ENCODE measurements around the gene ZP1.
A peak's percentile ranks its signal among the peaks of the same experiment; 100 is the strongest.

Gene ZP1

DNA sequence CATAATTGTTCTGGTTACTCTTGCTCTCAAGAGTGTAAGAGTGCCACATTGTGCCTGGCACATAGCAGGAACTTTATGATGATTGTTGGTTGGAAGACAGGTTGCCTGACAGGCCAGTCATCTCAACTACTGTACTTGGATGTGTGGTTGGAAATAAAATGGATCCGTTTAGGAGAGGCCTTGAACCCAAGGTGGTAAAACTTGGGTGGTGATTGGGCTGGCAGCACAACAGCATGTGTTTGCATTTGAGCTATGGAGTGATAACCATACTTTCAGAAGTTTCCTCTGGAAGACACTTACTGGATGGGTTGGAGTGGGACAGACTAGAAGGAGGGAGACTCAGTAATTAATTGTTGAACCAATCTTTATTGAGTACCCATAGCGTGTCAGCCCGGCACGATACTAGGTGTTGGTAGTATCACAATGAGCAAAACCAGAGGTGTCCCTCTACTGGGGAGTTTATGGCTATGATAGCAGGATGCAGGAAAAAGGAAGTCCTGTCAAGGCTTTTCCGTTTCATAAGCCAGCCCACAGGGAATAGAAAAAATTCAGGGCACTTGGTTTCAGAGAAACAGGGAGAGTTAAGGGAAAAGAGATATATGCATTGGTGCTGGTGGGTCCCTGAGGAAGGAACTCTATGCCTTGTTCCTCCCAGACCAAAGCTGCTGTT, 43.5 kb downstream of the ZP1 start:
- no peak for DNase-seq

DNA sequence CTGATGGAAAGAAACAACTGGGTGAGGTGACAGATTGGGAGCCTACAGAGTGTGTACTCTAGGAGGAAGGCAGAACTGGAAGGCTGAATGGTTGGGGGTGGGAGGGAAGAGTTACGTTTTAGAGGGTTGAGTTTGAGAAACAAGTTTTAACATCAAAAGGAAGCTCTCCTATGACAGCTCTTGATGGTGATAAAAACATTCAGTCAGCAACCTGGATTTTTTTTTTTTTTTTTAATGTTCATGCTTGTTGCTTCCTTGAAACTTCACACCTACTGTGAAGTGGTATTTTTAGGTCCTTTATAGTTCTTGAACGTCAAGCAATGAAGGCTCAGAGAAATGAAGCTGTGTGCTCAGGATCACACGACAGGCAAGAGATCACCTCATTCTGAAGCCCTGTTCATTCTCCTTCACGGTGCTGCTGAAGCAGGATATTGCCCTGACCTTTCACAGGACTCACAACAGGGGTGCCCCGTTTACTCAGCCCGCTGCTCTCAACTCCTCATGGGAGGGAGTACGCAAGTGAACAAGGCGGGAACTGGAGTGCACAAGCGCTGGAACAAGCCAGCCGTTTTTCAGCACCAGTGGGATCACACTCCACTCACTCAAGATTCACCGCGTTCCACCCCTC, 45.0 kb downstream of the ZP1 start:
- peak; percentile 65 for DNase-seq

GRCh38 chr11:60912851-60913528, 45.6 kb downstream of the ZP1 start:
- DNase-seq: no peak

GRCh38 chr11:60913793-60914632, 46.7 kb downstream of the ZP1 start, which contains the start of gene TMEM109:
Gene TMEM109, plus strand, starts transcription at chr11:60914158. Its CDS starts 5,536 bp downstream, at chr11:60919694.
- peak; percentile 90 for DNase-seq

GRCh38 chr11:60914633-60915247, 47.4 kb downstream of the ZP1 start:
- DNase-seq: no peak

DNA sequence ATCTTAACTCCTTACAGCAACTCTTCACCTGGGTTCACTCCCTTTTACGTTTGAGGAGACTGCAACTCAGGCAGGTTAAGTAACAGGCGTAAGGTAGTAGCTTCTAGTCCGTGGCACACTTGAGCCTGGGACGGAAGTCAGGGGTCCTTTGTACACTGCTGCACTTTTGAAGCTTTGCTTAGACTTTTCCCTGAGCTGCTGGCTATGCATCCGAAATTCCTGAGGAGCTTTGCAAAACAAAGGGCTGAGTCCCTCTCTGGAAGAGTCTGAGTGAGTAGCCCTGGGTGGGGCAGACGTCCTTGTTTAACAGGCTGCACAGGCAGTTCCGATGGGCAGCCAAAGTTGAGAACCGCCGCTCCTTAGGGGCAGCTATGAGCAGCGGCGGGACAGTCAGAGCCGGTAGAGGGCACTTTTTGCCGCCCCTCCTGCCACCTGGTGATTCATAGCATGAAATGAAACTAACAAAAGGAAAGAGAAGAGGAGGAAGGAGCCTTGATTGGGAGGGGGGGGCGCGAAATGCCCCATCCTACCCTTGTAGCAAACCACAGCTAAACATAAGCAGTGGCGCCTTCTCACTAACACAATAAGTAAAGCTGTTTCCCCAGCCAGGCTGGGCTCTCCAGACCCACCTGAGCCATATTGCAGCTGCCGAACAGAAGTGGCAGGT, 48.0 kb downstream of the ZP1 start:
- DNase-seq: peak; percentile 63

- no peak for DNase-seq
These were observed 49.4 kb downstream of the ZP1 start for GRCh38 chr11:60916669-60917206.

GRCh38 chr11:60917267-60917666, 49.9 kb downstream of the ZP1 start:
- no peak for DNase-seq

GRCh38 chr11:60918251-60918938, 51.1 kb downstream of the ZP1 start:
- DNase-seq: no peak

DNA sequence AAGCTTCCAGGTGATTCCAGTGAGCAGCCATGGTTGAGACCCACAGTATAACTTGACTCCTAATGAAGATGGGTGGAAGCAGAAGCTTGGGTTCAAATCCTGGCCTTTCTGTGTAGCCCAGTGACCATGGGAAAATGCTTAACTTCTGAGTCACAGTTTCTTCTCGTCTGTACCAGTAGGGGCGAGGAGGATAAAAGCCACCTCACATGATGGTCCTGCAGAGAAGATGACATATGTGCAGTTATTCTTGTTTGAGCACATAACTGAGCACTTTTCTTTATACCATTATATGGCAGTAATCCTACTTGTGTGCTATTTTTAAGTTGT, 51.6 kb downstream of the ZP1 start:
- DNase-seq: no peak

GRCh38 chr11:60919320-60919719, 52.0 kb downstream of the ZP1 start:
- DNase-seq: no peak

- no peak for DNase-seq
These were observed 52.6 kb downstream of the ZP1 start for GRCh38 chr11:60919956-60920355.

- no peak for DNase-seq
These were observed 53.9 kb downstream of the ZP1 start for GRCh38 chr11:60921259-60921658.

GRCh38 chr11:60921777-60922335, 54.5 kb downstream of the ZP1 start:
- no peak for DNase-seq

GRCh38 chr11:60922906-60923305, 55.6 kb downstream of the ZP1 start:
- DNase-seq: no peak

GRCh38 chr11:60923326-60923725, 56.0 kb downstream of the ZP1 start:
- DNase-seq: no peak

DNA sequence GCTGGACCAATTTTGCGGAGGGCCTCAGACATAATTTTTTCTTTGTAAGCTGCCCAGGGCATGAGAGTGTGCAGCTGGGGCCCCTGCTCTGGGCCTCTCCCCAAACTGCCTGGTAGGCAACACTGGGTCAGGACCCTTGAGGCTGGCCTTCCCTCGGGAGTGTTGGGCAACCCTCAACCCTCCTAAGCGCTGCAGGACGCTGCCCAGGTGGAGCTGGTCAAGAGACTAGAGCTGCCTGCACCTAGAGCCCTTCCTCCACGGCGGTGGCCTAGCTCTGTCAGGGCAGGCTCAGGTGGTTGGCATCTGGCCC, 56.4 kb downstream of the ZP1 start:
- DNase-seq: no peak

DNA sequence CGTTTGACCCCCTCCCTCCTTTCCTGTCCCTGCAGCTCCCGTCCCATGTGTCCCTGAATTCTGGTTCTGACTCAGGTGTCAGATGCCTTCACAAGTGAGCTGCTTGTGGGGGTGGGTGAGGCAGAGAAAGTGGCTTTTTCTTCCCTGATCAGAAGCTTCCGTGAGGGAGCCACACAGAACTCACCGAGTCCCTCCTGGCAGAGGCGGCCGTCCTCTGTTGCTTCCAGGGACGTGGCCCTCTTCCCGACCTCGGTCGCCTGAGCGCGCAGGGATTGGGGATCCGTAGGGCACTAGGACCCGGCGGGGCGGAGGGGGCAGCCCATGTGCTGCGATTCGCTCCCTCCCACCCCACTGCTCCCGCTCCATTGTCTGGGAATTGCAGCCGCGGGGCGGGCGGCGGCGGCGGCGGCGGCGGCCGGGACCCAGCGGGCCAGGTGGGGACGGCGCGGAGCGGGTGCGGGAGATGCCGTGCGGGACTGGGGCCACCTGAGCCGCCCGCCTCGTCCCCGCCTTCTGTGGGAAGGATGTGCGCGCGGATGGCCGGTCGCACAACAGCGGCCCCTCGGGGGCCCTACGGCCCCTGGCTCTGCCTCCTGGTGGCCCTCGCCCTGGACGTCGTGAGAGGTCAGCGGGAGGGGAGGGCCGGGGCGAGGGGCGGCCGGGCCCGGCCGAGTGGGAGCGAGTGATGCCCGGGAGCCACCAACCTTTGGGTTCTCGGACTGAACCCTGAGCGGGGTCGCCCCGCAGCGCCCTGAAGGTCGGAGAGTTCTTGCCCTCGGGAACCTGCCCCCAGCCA, 57.0 kb downstream of the ZP1 start, which contains the start of gene TMEM132A:
Gene TMEM132A, plus strand, starts transcription at position 351 of the 796 bp plus-strand sequence. Its CDS starts 174 bp downstream, at position 525.
- no peak for DNase-seq

All from central memory CD4-positive, alpha-beta T cell (primary cell).